Retinal pigment epithelial cell (primary cell): ENCODE measurements around the gene CDS2.

ENCODE experiments used
- DNase-seq: peaks from one replicate; pipeline ENCODE4 v3.0.0-alpha.2; 2010; ENCODE audit warnings: low read depth
- H3K4me3 ChIP-seq: 2 replicates; pipeline ENCODE4 v1.5.1; 2011; ENCODE audit warnings: mild to moderate bottlenecking, low read length, control low read depth, moderate library complexity
- CTCF ChIP-seq: conservative IDR thresholded peaks from 2 replicates; pipeline ENCODE4 v1.5.1; 2011; ENCODE audit warnings: low read depth, low read length, control low read depth, inconsistent platforms

Gene CDS2

GRCh38 chr20:5217616-5218015, 90.8 kb downstream of the CDS2 start:
- TF ChIP-seq CTCF = no peak
- no peak overlapping the region for H3K4me3 ChIP-seq
- no peak for DNase-seq

- DNase-seq = no peak
- H3K4me3 ChIP-seq = no peak overlapping the region
- TF ChIP-seq CTCF = no peak
Measured at GRCh38 chr20:5220321-5221060, 93.7 kb downstream of the CDS2 start.

- no peak overlapping the region for H3K4me3 ChIP-seq
- no peak for DNase-seq
Measured at GRCh38 chr20:5221061-5221430, 94.2 kb downstream of the CDS2 start.

GRCh38 chr20:5222919-5223634, 96.3 kb downstream of the CDS2 start:
- peak; percentile 98 for TF ChIP-seq CTCF
- no peak overlapping the region for H3K4me3 ChIP-seq
- no peak for DNase-seq

More at GRCh38 chr20:5221061-5221430, 94.2 kb downstream of the CDS2 start:
- no peak for TF ChIP-seq CTCF

- TF ChIP-seq CTCF = no peak
- no peak for DNase-seq
- no peak overlapping the region for H3K4me3 ChIP-seq
Measured at GRCh38 chr20:5230544-5230943, 103.7 kb downstream of the CDS2 start.

GRCh38 chr20:5234158-5234557, 107.3 kb downstream of the CDS2 start:
- TF ChIP-seq CTCF = no peak
- DNase-seq = no peak
- no peak overlapping the region for H3K4me3 ChIP-seq

GRCh38 chr20:5234978-5235377, 108.2 kb downstream of the CDS2 start:
- TF ChIP-seq CTCF = no peak
- no peak for DNase-seq
- no peak overlapping the region for H3K4me3 ChIP-seq
